Adrenal gland (tissue), 12 donors: ENCODE results near the gene PLA1A. TPM values are rescaled to one million over a fixed set of nuclear protein-coding genes. Genes with fewer than 3 reads are reported as not detected.
A peak's percentile ranks its signal among the peaks of the same experiment; 100 is the strongest.
"Not testable (repeated sequence)": the region's sequence is repeated elsewhere in the genome, so short reads cannot be mapped to it uniquely, and the experiment has no call there.

Source experiments
- DNase-seq, 7 donors: peaks; one replicate each; pipeline ENCODE4 v3.0.0-alpha.2; 2019 to 2020
- H3K27ac ChIP-seq, 5 donors: fragments of 200-600 bp; sonication (generic) in 4 of 5; 1 replicate in 3 of 5; 2 replicates in 2 of 5; pipeline versions ENCODE4 v1.5.1 to v1.8.0; 2016 to 2020; ENCODE audit warnings: mild to moderate bottlenecking in 1 of 5
- H3K27me3 ChIP-seq: fragments of 200-600 bp; 2 replicates; pipeline ENCODE4 v1.8.0; 2021
- H3K36me3 ChIP-seq, 2 donors: fragments of 200-600 bp; replicated peaks in 1 of 2; 1 replicate in 1 of 2; 2 replicates in 1 of 2; pipeline versions ENCODE4 v1.5.1 to v1.8.0; 2018 to 2022
- H3K4me1 ChIP-seq, 2 donors: fragments of 200-600 bp; replicated peaks in 1 of 2; 1 replicate in 1 of 2; 2 replicates in 1 of 2; pipeline versions ENCODE4 v1.5.1 to v1.8.0; 2018 to 2021
- H3K4me3 ChIP-seq, 4 donors: fragments of 200-600 bp; sonication (generic) in 3 of 4; one replicate each; pipeline ENCODE4 v1.5.1; 2016 to 2018
- H3K9me3 ChIP-seq, 3 donors: fragments of 200-600 bp; sonication (generic) in 1 of 3; replicated peaks in 1 of 3; 1 replicate in 2 of 3; 2 replicates in 1 of 3; pipeline versions ENCODE4 v1.5.1 to v1.8.0; 2016 to 2021
- CTCF ChIP-seq, 6 experiments: fragments of 450-650 bp in 4 of 6; fragments of 200-600 bp in 2 of 6; sonication (generic) in 1 of 6; IDR thresholded peaks; 1 replicate in 5 of 6; 2 replicates in 1 of 6; pipeline versions ENCODE4 v1.5.1 to v1.8.0; 2016 to 2021; ENCODE audit warnings: antibody characterized with exemption in 6 of 6, mild to moderate bottlenecking in 2 of 6, moderate library complexity in 1 of 6
- POLR2A ChIP-seq, 2 donors: fragments of 450-650 bp; IDR thresholded peaks; one replicate each; pipeline ENCODE4 v1.6.1; 2017; ENCODE audit warnings: antibody characterized with exemption in 2 of 2, mild to moderate bottlenecking in 2 of 2, moderate library complexity in 1 of 2
- WGBS, 4 donors: extraction: QIAGEN DNeasy Blood & Tissue Kit in 2 of 4; methylation state at CpG; one replicate each; pipeline versions ENCODE4 v1.1.5 to v1.1.7; 2013 to 2017; 5-methylcytosine and 5-hydroxymethylcytosine counted together
- intact Hi-C, 2 donors: fragments of 100-400 bp; cut with DNase I; formaldehyde crosslinking; loops; one replicate each; pipeline versions ENCODE4 v1.14.1 to v1.15.0; 2022 to 2023
- polyA plus RNA-seq, 3 donors: library from polyadenylated mRNA; stranded (reverse); fragments of 200-250 nt in 2 of 3; fragments of 350-450 nt in 1 of 3; fragmentation: Illumina TruSeq in 1 of 3; extraction: RNeasy Lipid Tissue Mini Kit (QIAGEN cat#74804) in 1 of 3; gene quantifications; one replicate each; pipeline ENCODE4 v1.2.3, GENCODE V29; 2013 to 2014
- total RNA-seq, 9 donors: library from RNA; depleted of rRNA in 4 of 9; stranded (reverse); fragments of >200 nt in 4 of 9; fragments of 120-200 nt in 1 of 9; fragmentation: NEBNext Ultra II Directional in 1 of 9; extraction: Animal tissue kit (Norgen Biotek cat#: 25700) in 1 of 9; gene quantifications; one replicate each; pipeline versions ENCODE4 v1.1.0 to v1.2.4, GENCODE V29; 2013 to 2023
- donor health status: healthy with polysubstance abuse.
- donor health status: Bipolar disorder and iron deficiency.
- donor health status: DM: yes; HTN: yes; CAD: no.
- donor health status: DM: no; HTN: no; CAD: no.
- donor health status: DM: no; HTN: no; CAD: no.
- donor health status: DM: yes; HTN: yes; CAD: no.

Gene PLA1A
- total and polyA plus RNA-seq, 12 donors: 0.17 to 2.0 (median 0.72) TPM

- H3K27me3 ChIP-seq: no peaks in the 10 kb centered on the region
- no peaks in the 10 kb centered on the region for H3K9me3 ChIP-seq
- 77 to 93% (median 87%) methylated on average over 5 of the region's 5 CpGs for WGBS, 4 donors
- H3K27ac ChIP-seq: no peak overlapping the region
- no peaks in the 10 kb centered on the region for H3K4me1 ChIP-seq
- TF ChIP-seq CTCF (IDR thresholded peaks at IDR 0.05): no peak
- no peak for TF ChIP-seq POLR2A (IDR thresholded peaks at IDR 0.05)
- H3K36me3 ChIP-seq: no peaks in the 10 kb centered on the region
- intact Hi-C loops: loop anchor here in 1 of 2 donors (10.0 kb wide), 1 partner anchor 91 kb away; no protein-coding TSS in a partner anchor
- no peak overlapping the region for H3K4me3 ChIP-seq
- DNase-seq: no peak
Observed at GRCh38 chr3:119594066-119594465, 3.6 kb upstream of the PLA1A start.

- not testable (repeated sequence) for H3K36me3 ChIP-seq, H3K27me3 ChIP-seq, H3K4me3 ChIP-seq, H3K9me3 ChIP-seq, DNase-seq, H3K4me1 ChIP-seq, H3K27ac ChIP-seq
- 79 to 87% (median 81%) methylated on average over 1 of the region's 1 CpG for WGBS, 4 donors
- intact Hi-C loops: loop anchor here in 1 of 2 donors (10.0 kb wide), 1 partner anchor 90 kb away; no protein-coding TSS in a partner anchor
Observed at GRCh38 chr3:119594929-119595328, 2.8 kb upstream of the PLA1A start.

GRCh38 chr3:119595639-119596334 is 1.9 kb upstream of the PLA1A start:
- H3K36me3 ChIP-seq: no peaks in the 10 kb centered on the region
- H3K27me3 ChIP-seq: no peaks in the 10 kb centered on the region
- no peaks in the 10 kb centered on the region for H3K9me3 ChIP-seq
- intact Hi-C loops: loop anchor here in 1 of 2 donors (10.0 kb wide), 1 partner anchor 89 kb away; no protein-coding TSS in a partner anchor
- TF ChIP-seq POLR2A (IDR thresholded peaks at IDR 0.05) (no peak), CTCF (IDR thresholded peaks at IDR 0.05) (no peak)
- H3K4me3 ChIP-seq: peak overlapping the region in 1 of 4 donors; percentile 28
- WGBS, 4 donors: 66 to 85% (median 82%) methylated on average over 5 to 7 of the region's 7 CpGs
- DNase-seq: no peak
- H3K4me1 ChIP-seq: peaks cover 0 to 4% of the 10 kb centered on the region in 2 donors
- H3K27ac ChIP-seq: peak overlapping the region in 1 of 5 donors; percentile 3

- intact Hi-C loops: loop anchor here in 1 of 2 donors (10.0 kb wide), 1 partner anchor 88 kb away; no protein-coding TSS in a partner anchor
- no peak for DNase-seq
- Histone ChIP-seq H3K27me3 (no peaks in the 10 kb centered on the region), H3K9me3 (no peaks in the 10 kb centered on the region), H3K4me1 (peaks cover 0 to 7% of the 10 kb centered on the region in 2 donors), H3K36me3 (no peaks in the 10 kb centered on the region), H3K4me3 (no peak overlapping the region), H3K27ac (no peak overlapping the region)
- TF ChIP-seq CTCF (IDR thresholded peaks at IDR 0.05) (no peak), POLR2A (IDR thresholded peaks at IDR 0.05) (no peak)
- 85 to 91% (median 88%) methylated on average over 5 to 6 of the region's 6 CpGs for WGBS, 4 donors
Observed at GRCh38 chr3:119596398-119596797, 1.3 kb upstream of the PLA1A start.
